ENCODE results near the gene SLC22A4.

DNA sequence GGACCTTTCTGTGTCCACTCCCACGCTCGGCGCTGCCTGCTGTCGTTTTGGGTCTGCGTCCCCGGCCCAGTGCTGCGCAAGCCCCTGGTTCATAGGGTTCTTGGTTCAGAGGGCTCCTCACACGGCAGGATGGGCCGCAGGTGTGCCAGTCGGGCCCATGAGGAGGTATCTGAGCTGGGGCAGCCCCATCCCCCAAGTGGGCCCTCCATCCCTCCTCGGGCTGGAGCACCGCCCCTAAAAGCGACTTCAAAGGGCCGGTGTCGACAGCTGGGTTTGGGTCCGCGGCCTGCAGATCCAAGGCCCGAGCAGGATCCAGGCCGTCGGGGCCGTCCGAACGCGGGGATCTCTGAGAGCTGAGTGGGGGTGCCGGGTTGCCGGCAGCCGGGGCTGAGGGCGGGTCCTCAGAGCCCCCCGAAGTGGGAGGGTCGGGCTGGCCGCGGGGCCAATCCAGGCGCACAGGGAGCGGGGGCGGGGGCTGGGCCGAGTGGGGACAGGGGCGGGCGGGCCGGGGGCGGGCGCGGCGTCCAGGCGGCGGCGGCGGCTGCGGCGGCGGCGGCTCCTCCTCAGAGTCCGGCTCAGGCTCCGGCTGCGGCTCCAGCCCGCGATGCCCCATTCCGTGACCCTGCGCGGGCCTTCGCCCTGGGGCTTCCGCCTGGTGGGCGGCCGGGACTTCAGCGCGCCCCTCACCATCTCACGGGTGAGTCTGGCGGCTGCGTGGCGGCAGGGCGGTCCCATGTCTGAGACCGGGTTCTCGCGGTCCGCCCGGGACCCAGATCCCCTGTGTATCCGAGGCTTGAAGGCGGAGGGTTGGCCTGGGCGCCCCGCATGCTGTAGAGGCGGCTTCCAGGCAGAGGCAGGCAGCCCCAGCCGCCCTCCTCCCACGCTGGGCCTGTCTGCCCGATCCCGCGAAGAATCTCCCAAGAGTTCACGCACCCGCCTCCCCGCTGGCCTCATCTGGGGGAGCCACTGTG is 36.8 kb upstream of the SLC22A4 start, which contains the start of gene PDLIM4:
- TF ChIP-seq EZH2 (IDR thresholded peaks at IDR 0.05; ENCODE audit: insufficient read depth, poor library complexity, severe bottlenecking) (no peak), EZH2phosphoT487 (IDR thresholded peaks at IDR 0.05; ENCODE audit: insufficient read depth, low read depth) (no peak)

Measured in GM23248 (cell line).